Measurements from ENCODE around the gene WHRN. TPM values are rescaled to one million over a fixed set of nuclear protein-coding genes. Genes with fewer than 3 reads are reported as not detected.

Gene WHRN
- total RNA-seq, 4 donors from 2014 or later = 3.0 to 15.5 (median 6.6) TPM

GRCh38 chr9:114378883-114379282 lies 126.4 kb downstream of the WHRN start:
- ATAC-seq (ENCODE audit: low FRiP score) = no peak

GRCh38 chr9:114378016-114378415 lies 127.3 kb downstream of the WHRN start:
- ATAC-seq (ENCODE audit: low FRiP score) = no peak
- DNase-seq (ENCODE audit: low spot score) = no peak
- TF ChIP-seq CTCF (IDR thresholded peaks at IDR 0.05) = no peak

More at GRCh38 chr9:114378883-114379282, 126.4 kb downstream of the WHRN start:
- TF ChIP-seq CTCF (IDR thresholded peaks at IDR 0.05) = no peak
- DNase-seq (ENCODE audit: low spot score) = no peak

- TF ChIP-seq CTCF (IDR thresholded peaks at IDR 0.05) = no peak
- ATAC-seq (ENCODE audit: low FRiP score) (no peak), DNase-seq (ENCODE audit: low spot score) (no peak)
Measured at GRCh38 chr9:114376586-114377445, 128.5 kb downstream of the WHRN start.

GRCh38 chr9:114375386-114376175 lies 129.7 kb downstream of the WHRN start:
- DNase-seq (ENCODE audit: low spot score) (no peak), ATAC-seq (ENCODE audit: low FRiP score) (no peak)
- no peak for TF ChIP-seq CTCF (IDR thresholded peaks at IDR 0.05)

GRCh38 chr9:114374936-114375335 lies 130.3 kb downstream of the WHRN start:
- DNase-seq (ENCODE audit: low spot score) (no peak), ATAC-seq (ENCODE audit: low FRiP score) (no peak)
- TF ChIP-seq CTCF (IDR thresholded peaks at IDR 0.05) = no peak

- no peak for DNase-seq (ENCODE audit: low spot score)
- TF ChIP-seq CTCF (IDR thresholded peaks at IDR 0.05) = no peak
- ATAC-seq (ENCODE audit: low FRiP score) = no peak
Measured at GRCh38 chr9:114373960-114374730, 131.1 kb downstream of the WHRN start.
